ENCODE measurements around the gene SESN2.
"Not testable (repeated sequence)": the region's sequence is repeated elsewhere in the genome, so short reads cannot be mapped to it uniquely, and the experiment has no call there.

SESN2 gene

GRCh38 chr1:28326984-28327383 is 67.7 kb downstream of the SESN2 start:
- TF ChIP-seq, protein P1, sequence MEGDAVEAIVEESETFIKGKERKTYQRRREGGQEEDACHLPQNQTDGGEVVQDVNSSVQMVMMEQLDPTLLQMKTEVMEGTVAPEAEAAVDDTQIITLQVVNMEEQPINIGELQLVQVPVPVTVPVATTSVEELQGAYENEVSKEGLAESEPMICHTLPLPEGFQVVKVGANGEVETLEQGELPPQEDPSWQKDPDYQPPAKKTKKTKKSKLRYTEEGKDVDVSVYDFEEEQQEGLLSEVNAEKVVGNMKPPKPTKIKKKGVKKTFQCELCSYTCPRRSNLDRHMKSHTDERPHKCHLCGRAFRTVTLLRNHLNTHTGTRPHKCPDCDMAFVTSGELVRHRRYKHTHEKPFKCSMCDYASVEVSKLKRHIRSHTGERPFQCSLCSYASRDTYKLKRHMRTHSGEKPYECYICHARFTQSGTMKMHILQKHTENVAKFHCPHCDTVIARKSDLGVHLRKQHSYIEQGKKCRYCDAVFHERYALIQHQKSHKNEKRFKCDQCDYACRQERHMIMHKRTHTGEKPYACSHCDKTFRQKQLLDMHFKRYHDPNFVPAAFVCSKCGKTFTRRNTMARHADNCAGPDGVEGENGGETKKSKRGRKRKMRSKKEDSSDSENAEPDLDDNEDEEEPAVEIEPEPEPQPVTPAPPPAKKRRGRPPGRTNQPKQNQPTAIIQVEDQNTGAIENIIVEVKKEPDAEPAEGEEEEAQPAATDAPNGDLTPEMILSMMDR (IDR thresholded peaks at IDR 0.05; ENCODE audit: low read depth, low read length, missing control alignments): no peak
- DNase-seq: no peak
- H3K27me3 ChIP-seq (replicated peaks): no peaks in the 10 kb centered on the region
- H3K36me3 ChIP-seq (replicated peaks): peaks cover 3% of the 10 kb centered on the region
- in situ Hi-C loops (cut with HindIII; ENCODE audit: low pct_ligation_motif_present, low sequenced_read_pairs): no loop called here
- no peak overlapping the region for H3K4me3 ChIP-seq (ENCODE audit: low read depth, low read length)
- no peak overlapping the region for H3K27ac ChIP-seq

- H3K27me3 ChIP-seq (replicated peaks); H3K27ac ChIP-seq; in situ Hi-C loops (cut with HindIII; ENCODE audit: low pct_ligation_motif_present, low sequenced_read_pairs); H3K36me3 ChIP-seq (replicated peaks); H3K4me3 ChIP-seq (ENCODE audit: low read depth, low read length); DNase-seq: not testable (repeated sequence)
Observed at GRCh38 chr1:28327431-28327830, 68.1 kb downstream of the SESN2 start.

GRCh38 chr1:28328228-28328648 is 68.9 kb downstream of the SESN2 start:
- peak overlapping the region; percentile 82 for H3K4me3 ChIP-seq (ENCODE audit: low read depth, low read length)
- H3K27ac ChIP-seq: peak overlapping the region; percentile 77
- TF ChIP-seq, protein P1 (IDR thresholded peaks at IDR 0.05; ENCODE audit: low read depth, low read length, missing control alignments): no peak
- H3K27me3 ChIP-seq (replicated peaks): no peaks in the 10 kb centered on the region
- in situ Hi-C loops (cut with HindIII; ENCODE audit: low pct_ligation_motif_present, low sequenced_read_pairs): no loop called here
- no peak for DNase-seq
- H3K36me3 ChIP-seq (replicated peaks): peaks cover 7% of the 10 kb centered on the region

DNA sequence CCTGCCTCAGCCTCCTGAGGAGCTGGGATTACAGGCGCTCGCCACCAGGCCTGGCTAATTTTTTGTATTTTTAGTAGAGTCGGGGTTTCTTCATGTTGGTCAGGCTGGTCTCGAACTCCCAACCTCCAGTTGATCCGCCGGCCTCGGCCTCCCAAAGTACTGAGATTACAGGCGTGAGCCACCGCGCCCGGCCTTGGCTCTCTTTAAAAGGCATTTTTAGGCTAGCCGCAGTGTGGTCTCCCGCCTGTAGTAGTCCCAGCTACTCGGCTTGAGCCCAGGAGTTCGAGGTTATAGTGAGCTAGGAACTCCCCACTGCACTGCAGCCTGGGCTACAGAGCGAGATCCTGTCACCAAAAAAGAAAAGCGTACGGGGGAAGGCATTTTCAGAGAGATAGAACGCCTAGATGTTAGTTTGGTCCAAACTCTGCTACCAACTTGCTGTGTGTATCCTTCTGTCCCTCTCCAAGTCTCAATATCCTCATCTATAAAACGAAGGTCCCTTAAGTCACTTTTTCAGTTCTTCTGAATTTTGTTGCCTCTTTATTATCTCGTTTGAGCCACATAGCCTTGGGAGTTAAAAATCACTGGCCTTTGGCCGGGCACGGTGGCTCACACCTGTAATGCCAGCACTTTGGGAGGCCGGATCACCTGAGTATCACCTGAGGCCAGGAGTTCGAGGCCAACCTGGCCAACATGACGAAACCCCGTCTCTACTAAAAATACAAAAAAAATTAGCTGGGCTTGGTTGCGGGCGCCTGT is 70.3 kb downstream of the SESN2 start:
- Histone ChIP-seq H3K27me3 (replicated peaks) (no peaks in the 10 kb centered on the region), H3K27ac (peak overlapping the region; percentile 77), H3K36me3 (replicated peaks) (peaks cover 9% of the 10 kb centered on the region), H3K4me3 (ENCODE audit: low read depth, low read length) (peak overlapping the region; percentile 82)
- TF ChIP-seq, protein P1 (IDR thresholded peaks at IDR 0.05; ENCODE audit: low read depth, low read length, missing control alignments): peak; percentile 38
- in situ Hi-C loops (cut with HindIII; ENCODE audit: low pct_ligation_motif_present, low sequenced_read_pairs): no loop called here
- peak; percentile 20 for DNase-seq

All from brain microvascular endothelial cell (primary cell).